ENCODE measurements around the gene CLIC6.

The CLIC6 gene

GRCh38 chr21:34687065-34687464, 18.3 kb downstream of the CLIC6 start:
- Histone ChIP-seq H3K36me3 (ENCODE audit: control insufficient read depth, insufficient read depth, low read length) (no peaks in the 10 kb centered on the region), H3K4me3 (ENCODE audit: low read length) (no peak overlapping the region), H3K27me3 (ENCODE audit: control insufficient read depth, insufficient read depth, low read length) (no peaks in the 10 kb centered on the region), H3K9ac (ENCODE audit: low read length) (no peak overlapping the region), H3K4me1 (ENCODE audit: control insufficient read depth, insufficient read depth, low read length) (peaks cover 44% of the 10 kb centered on the region), H3K9me3 (ENCODE audit: control insufficient read depth, low read length) (no peaks in the 10 kb centered on the region)

GRCh38 chr21:34687745-34688144, 19.0 kb downstream of the CLIC6 start:
- Histone ChIP-seq H3K4me1 (ENCODE audit: control insufficient read depth, insufficient read depth, low read length) (peaks cover 51% of the 10 kb centered on the region), H3K27me3 (ENCODE audit: control insufficient read depth, insufficient read depth, low read length) (no peaks in the 10 kb centered on the region), H3K4me3 (ENCODE audit: low read length) (no peak overlapping the region), H3K9me3 (ENCODE audit: control insufficient read depth, low read length) (no peaks in the 10 kb centered on the region), H3K36me3 (ENCODE audit: control insufficient read depth, insufficient read depth, low read length) (no peaks in the 10 kb centered on the region), H3K9ac (ENCODE audit: low read length) (no peak overlapping the region)

GRCh38 chr21:34688145-34688544, 19.4 kb downstream of the CLIC6 start:
- no peaks in the 10 kb centered on the region for H3K9me3 ChIP-seq (ENCODE audit: control insufficient read depth, low read length)
- no peak overlapping the region for H3K4me3 ChIP-seq (ENCODE audit: low read length)
- peaks cover 55% of the 10 kb centered on the region for H3K4me1 ChIP-seq (ENCODE audit: control insufficient read depth, insufficient read depth, low read length)
- no peak overlapping the region for H3K9ac ChIP-seq (ENCODE audit: low read length)
- H3K27me3 ChIP-seq (ENCODE audit: control insufficient read depth, insufficient read depth, low read length): no peaks in the 10 kb centered on the region
- no peaks in the 10 kb centered on the region for H3K36me3 ChIP-seq (ENCODE audit: control insufficient read depth, insufficient read depth, low read length)

- H3K4me1 ChIP-seq (ENCODE audit: control insufficient read depth, insufficient read depth, low read length): peaks cover 59% of the 10 kb centered on the region
These were observed 19.9 kb downstream of the CLIC6 start for GRCh38 chr21:34688715-34689114.

GRCh38 chr21:34690041-34690792, 21.4 kb downstream of the CLIC6 start:
- H3K4me1 ChIP-seq (ENCODE audit: control insufficient read depth, insufficient read depth, low read length): peaks cover 46% of the 10 kb centered on the region
- H3K9ac ChIP-seq (ENCODE audit: low read length): peak overlapping the region; percentile 35
- H3K4me3 ChIP-seq (ENCODE audit: low read length): no peak overlapping the region
- no peaks in the 10 kb centered on the region for H3K27me3 ChIP-seq (ENCODE audit: control insufficient read depth, insufficient read depth, low read length)
- H3K9me3 ChIP-seq (ENCODE audit: control insufficient read depth, low read length): no peaks in the 10 kb centered on the region
- H3K36me3 ChIP-seq (ENCODE audit: control insufficient read depth, insufficient read depth, low read length): no peaks in the 10 kb centered on the region

More at GRCh38 chr21:34688715-34689114, 19.9 kb downstream of the CLIC6 start:
- no peaks in the 10 kb centered on the region for H3K27me3 ChIP-seq (ENCODE audit: control insufficient read depth, insufficient read depth, low read length)
- no peak overlapping the region for H3K4me3 ChIP-seq (ENCODE audit: low read length)
- H3K9ac ChIP-seq (ENCODE audit: low read length): no peak overlapping the region
- no peaks in the 10 kb centered on the region for H3K36me3 ChIP-seq (ENCODE audit: control insufficient read depth, insufficient read depth, low read length)
- no peaks in the 10 kb centered on the region for H3K9me3 ChIP-seq (ENCODE audit: control insufficient read depth, low read length)

GRCh38 chr21:34690793-34691175, 22.0 kb downstream of the CLIC6 start:
- Histone ChIP-seq H3K27me3 (ENCODE audit: control insufficient read depth, insufficient read depth, low read length) (no peaks in the 10 kb centered on the region), H3K36me3 (ENCODE audit: control insufficient read depth, insufficient read depth, low read length) (no peaks in the 10 kb centered on the region), H3K4me1 (ENCODE audit: control insufficient read depth, insufficient read depth, low read length) (peaks cover 51% of the 10 kb centered on the region), H3K9me3 (ENCODE audit: control insufficient read depth, low read length) (no peaks in the 10 kb centered on the region), H3K9ac (ENCODE audit: low read length) (peak overlapping the region; percentile 35), H3K4me3 (ENCODE audit: low read length) (no peak overlapping the region)

- Histone ChIP-seq H3K36me3 (ENCODE audit: control insufficient read depth, insufficient read depth, low read length) (no peaks in the 10 kb centered on the region), H3K4me1 (ENCODE audit: control insufficient read depth, insufficient read depth, low read length) (peaks cover 54% of the 10 kb centered on the region), H3K4me3 (ENCODE audit: low read length) (no peak overlapping the region), H3K9me3 (ENCODE audit: control insufficient read depth, low read length) (no peaks in the 10 kb centered on the region), H3K27me3 (ENCODE audit: control insufficient read depth, insufficient read depth, low read length) (no peaks in the 10 kb centered on the region), H3K9ac (ENCODE audit: low read length) (peak overlapping the region; percentile 36)
These were observed 22.7 kb downstream of the CLIC6 start for GRCh38 chr21:34691390-34692032.

- H3K27me3 ChIP-seq (ENCODE audit: control insufficient read depth, insufficient read depth, low read length): no peaks in the 10 kb centered on the region
- H3K4me3 ChIP-seq (ENCODE audit: low read length): no peak overlapping the region
- peak overlapping the region; percentile 56 for H3K9ac ChIP-seq (ENCODE audit: low read length)
- H3K36me3 ChIP-seq (ENCODE audit: control insufficient read depth, insufficient read depth, low read length): no peaks in the 10 kb centered on the region
- H3K9me3 ChIP-seq (ENCODE audit: control insufficient read depth, low read length): no peaks in the 10 kb centered on the region
- peaks cover 54% of the 10 kb centered on the region for H3K4me1 ChIP-seq (ENCODE audit: control insufficient read depth, insufficient read depth, low read length)
These were observed 23.7 kb downstream of the CLIC6 start for GRCh38 chr21:34692458-34693020.

GRCh38 chr21:34693192-34693810, 24.5 kb downstream of the CLIC6 start:
- H3K9ac ChIP-seq (ENCODE audit: low read length): peak overlapping the region; percentile 56
- no peaks in the 10 kb centered on the region for H3K27me3 ChIP-seq (ENCODE audit: control insufficient read depth, insufficient read depth, low read length)
- H3K9me3 ChIP-seq (ENCODE audit: control insufficient read depth, low read length): no peaks in the 10 kb centered on the region
- H3K4me1 ChIP-seq (ENCODE audit: control insufficient read depth, insufficient read depth, low read length): peaks cover 54% of the 10 kb centered on the region
- H3K4me3 ChIP-seq (ENCODE audit: low read length): no peak overlapping the region
- H3K36me3 ChIP-seq (ENCODE audit: control insufficient read depth, insufficient read depth, low read length): no peaks in the 10 kb centered on the region

GRCh38 chr21:34695434-34695833, 26.6 kb downstream of the CLIC6 start:
- Histone ChIP-seq H3K4me3 (ENCODE audit: low read length) (no peak overlapping the region), H3K4me1 (ENCODE audit: control insufficient read depth, insufficient read depth, low read length) (peaks cover 41% of the 10 kb centered on the region), H3K27me3 (ENCODE audit: control insufficient read depth, insufficient read depth, low read length) (no peaks in the 10 kb centered on the region), H3K9me3 (ENCODE audit: control insufficient read depth, low read length) (no peaks in the 10 kb centered on the region), H3K9ac (ENCODE audit: low read length) (no peak overlapping the region), H3K36me3 (ENCODE audit: control insufficient read depth, insufficient read depth, low read length) (no peaks in the 10 kb centered on the region)

- H3K27me3 ChIP-seq (ENCODE audit: control insufficient read depth, insufficient read depth, low read length): no peaks in the 10 kb centered on the region
- H3K36me3 ChIP-seq (ENCODE audit: control insufficient read depth, insufficient read depth, low read length): no peaks in the 10 kb centered on the region
- H3K4me1 ChIP-seq (ENCODE audit: control insufficient read depth, insufficient read depth, low read length): peaks cover 35% of the 10 kb centered on the region
- no peaks in the 10 kb centered on the region for H3K9me3 ChIP-seq (ENCODE audit: control insufficient read depth, low read length)
- no peak overlapping the region for H3K9ac ChIP-seq (ENCODE audit: low read length)
- H3K4me3 ChIP-seq (ENCODE audit: low read length): no peak overlapping the region
These were observed 27.3 kb downstream of the CLIC6 start for GRCh38 chr21:34696121-34696520.

- Histone ChIP-seq H3K9ac (ENCODE audit: low read length) (no peak overlapping the region), H3K9me3 (ENCODE audit: control insufficient read depth, low read length) (no peaks in the 10 kb centered on the region)
These were observed 29.0 kb downstream of the CLIC6 start for GRCh38 chr21:34697826-34698225.

More at GRCh38 chr21:34697826-34698225, 29.0 kb downstream of the CLIC6 start:
- Histone ChIP-seq H3K4me1 (ENCODE audit: control insufficient read depth, insufficient read depth, low read length) (peaks cover 18% of the 10 kb centered on the region), H3K4me3 (ENCODE audit: low read length) (no peak overlapping the region), H3K27me3 (ENCODE audit: control insufficient read depth, insufficient read depth, low read length) (no peaks in the 10 kb centered on the region), H3K36me3 (ENCODE audit: control insufficient read depth, insufficient read depth, low read length) (no peaks in the 10 kb centered on the region)
